HepG2 (cell line): ENCODE results near the gene BCAS1. TPM values are rescaled to one million over a fixed set of nuclear protein-coding genes. Genes with fewer than 3 reads are reported as not detected.

Experiments
- BORCS8-MEF2B ChIP-seq: sonication (generic); formaldehyde crosslinking; IDR thresholded peaks from 2 replicates; pipeline ENCODE4 v1.8.0; 2022; ENCODE audit warnings: mild to moderate bottlenecking, missing genetic modification reagents
- ERF ChIP-seq: IDR thresholded peaks from 2 replicates; pipeline ENCODE4 v1.6.1; 2018; ENCODE audit warnings: missing biosample characterization, missing genetic modification reagents
- FOXA1 ChIP-seq, 2 experiments: fragments of 450-650 bp in 1 of 2; sonication (generic) in 1 of 2; formaldehyde crosslinking in 1 of 2; IDR thresholded peaks; 2 replicates each; pipeline versions ENCODE4 v1.4.0 to v1.6.1; 2016 to 2020; ENCODE audit warnings: missing genetic modification reagents in 1 of 2
- HOXA3 ChIP-seq: sonication (generic); formaldehyde crosslinking; IDR thresholded peaks from 2 replicates; pipeline ENCODE4 v1.5.0; 2020; ENCODE audit warnings: missing genetic modification reagents
- MED1 ChIP-seq: sonication (generic); formaldehyde crosslinking; IDR thresholded peaks from 2 replicates; pipeline ENCODE4 v1.4.0; 2020; ENCODE audit warnings: missing genetic modification reagents
- NBN ChIP-seq: fragments of 450-650 bp; conservative IDR thresholded peaks from 2 replicates; pipeline ENCODE4 v1.6.1; 2017
- ZNF264 ChIP-seq: sonication (generic); formaldehyde crosslinking; IDR thresholded peaks from 2 replicates; pipeline ENCODE4 v1.4.0; 2020; ENCODE audit warnings: missing genetic modification reagents
- ZNF549 ChIP-seq: sonication (generic); formaldehyde crosslinking; IDR thresholded peaks from 2 replicates; pipeline ENCODE4 v1.5.0; 2020; ENCODE audit warnings: missing genetic modification reagents
- ZNF788 ChIP-seq: sonication (generic); formaldehyde crosslinking; IDR thresholded peaks from 2 replicates; pipeline ENCODE4 v1.5.0; 2020; ENCODE audit warnings: mild to moderate bottlenecking, missing genetic modification reagents, borderline replicate concordance
- polyA plus RNA-seq, 8 experiments: library from polyadenylated mRNA; depleted of rRNA in 3 of 8; stranded (reverse) in 7 of 8; unstranded in 1 of 8; fragments of >200 nt; fragmentation: Illumina TruSeq in 4 of 8; extraction: Trizol in 4 of 8; gene quantifications; 2 replicates each; pipeline versions ENCODE4 v1.2.1 to v1.2.3, GENCODE V29; 2011 to 2016; ENCODE audit warnings: low read depth in 4 of 8, missing spikeins in 1 of 8, mixed read lengths in 1 of 8; ENCODE audit not compliant: insufficient read depth in 1 of 8
- total RNA-seq, 5 experiments: library from RNA; depleted of rRNA; stranded (reverse); fragments of >200 nt; fragmentation: Illumina TruSeq; extraction: Trizol; gene quantifications; 2 replicates each; pipeline ENCODE4 v1.2.3, GENCODE V29; 2016; ENCODE audit warnings: low read depth in 1 of 5
- TF ChIP-seq, protein P1 (sequence below): sonication (generic); formaldehyde crosslinking; IDR thresholded peaks from 2 replicates; pipeline ENCODE4 v1.4.0; 2020; ENCODE audit warnings: missing genetic modification reagents
- TF ChIP-seq, protein P2 (sequence below): sonication (generic); formaldehyde crosslinking; IDR thresholded peaks from 2 replicates; pipeline ENCODE4 v1.5.0; 2020; ENCODE audit warnings: mild to moderate bottlenecking, missing genetic modification reagents
- TF ChIP-seq, protein P3 (sequence below): sonication (generic); formaldehyde crosslinking; IDR thresholded peaks from 2 replicates; pipeline ENCODE4 v1.4.0; 2020; ENCODE audit warnings: missing genetic modification reagents, low read depth, mild to moderate bottlenecking, borderline replicate concordance
- TF ChIP-seq, protein P4 (sequence below): sonication (generic); formaldehyde crosslinking; IDR thresholded peaks from 2 replicates; pipeline ENCODE4 v1.5.1; 2020; ENCODE audit warnings: mild to moderate bottlenecking, missing genetic modification reagents
- TF ChIP-seq, protein P5 (sequence below): sonication (generic); formaldehyde crosslinking; IDR thresholded peaks from 2 replicates; pipeline ENCODE4 v1.5.0; 2020; ENCODE audit warnings: missing genetic modification reagents
- TF ChIP-seq, protein P6 (sequence below): sonication (generic); formaldehyde crosslinking; IDR thresholded peaks from 2 replicates; pipeline ENCODE4 v1.4.0; 2020; ENCODE audit warnings: mild to moderate bottlenecking, low read depth, missing genetic modification reagents
- TF ChIP-seq, protein P7 (sequence below): sonication (generic); formaldehyde crosslinking; IDR thresholded peaks from 2 replicates; pipeline ENCODE4 v1.5.0; 2020; ENCODE audit warnings: mild to moderate bottlenecking, missing genetic modification reagents

BCAS1 gene
- total and polyA plus RNA-seq, 2 of the 13 experiments (the other 11 are each of a cell fraction or from before 2014, with no cell fraction given), result 0.55 to 0.91 TPM

DNA sequence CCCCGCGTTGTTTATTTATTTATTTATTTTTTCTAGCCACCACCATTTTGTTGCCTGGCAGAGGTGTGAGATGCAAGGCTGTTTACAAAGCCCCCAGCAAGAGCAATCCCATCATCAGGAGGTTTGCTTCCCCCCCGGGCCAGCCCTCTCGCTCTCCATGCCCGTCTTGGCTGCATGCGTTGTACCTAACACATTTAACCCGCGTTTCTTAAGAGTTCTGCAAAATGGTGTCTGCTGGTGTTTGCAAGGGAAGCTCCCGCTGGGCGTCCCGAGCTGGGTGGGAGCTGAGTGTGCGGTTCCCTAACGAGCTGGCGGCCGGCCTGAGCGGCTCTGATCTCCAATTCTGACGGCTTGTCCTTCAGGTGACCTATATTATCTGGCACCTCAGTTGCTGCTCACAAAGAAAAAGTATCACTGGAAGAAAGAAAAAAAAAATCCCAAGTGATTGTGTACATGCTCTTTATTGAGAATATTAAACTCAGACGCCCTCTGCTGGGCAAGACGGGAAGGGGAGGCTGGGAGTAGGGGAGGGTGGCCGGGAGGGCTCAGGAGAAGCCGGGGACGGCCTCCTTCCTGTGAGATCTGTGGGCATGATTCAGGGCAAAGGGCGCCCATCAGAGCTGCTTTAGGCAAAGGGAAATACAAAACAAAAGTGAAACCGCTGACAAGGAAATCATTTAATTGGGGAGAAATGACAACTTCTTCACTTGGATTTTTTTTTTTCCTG, 154.8 kb downstream of the BCAS1 start (continued):
- no peak; the same call in 1 of the 2 replicates for TF ChIP-seq ZNF788 (CRISPR knock-in tag)
- TF ChIP-seq, protein P1, sequence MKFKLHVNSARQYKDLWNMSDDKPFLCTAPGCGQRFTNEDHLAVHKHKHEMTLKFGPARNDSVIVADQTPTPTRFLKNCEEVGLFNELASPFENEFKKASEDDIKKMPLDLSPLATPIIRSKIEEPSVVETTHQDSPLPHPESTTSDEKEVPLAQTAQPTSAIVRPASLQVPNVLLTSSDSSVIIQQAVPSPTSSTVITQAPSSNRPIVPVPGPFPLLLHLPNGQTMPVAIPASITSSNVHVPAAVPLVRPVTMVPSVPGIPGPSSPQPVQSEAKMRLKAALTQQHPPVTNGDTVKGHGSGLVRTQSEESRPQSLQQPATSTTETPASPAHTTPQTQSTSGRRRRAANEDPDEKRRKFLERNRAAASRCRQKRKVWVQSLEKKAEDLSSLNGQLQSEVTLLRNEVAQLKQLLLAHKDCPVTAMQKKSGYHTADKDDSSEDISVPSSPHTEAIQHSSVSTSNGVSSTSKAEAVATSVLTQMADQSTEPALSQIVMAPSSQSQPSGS (CRISPR knock-in tag), result 0 out of 2 replicates have a peak, but pooled peaks have one; percentile 22
- peak; percentile 73 for TF ChIP-seq MED1
- TF ChIP-seq, protein P2, sequence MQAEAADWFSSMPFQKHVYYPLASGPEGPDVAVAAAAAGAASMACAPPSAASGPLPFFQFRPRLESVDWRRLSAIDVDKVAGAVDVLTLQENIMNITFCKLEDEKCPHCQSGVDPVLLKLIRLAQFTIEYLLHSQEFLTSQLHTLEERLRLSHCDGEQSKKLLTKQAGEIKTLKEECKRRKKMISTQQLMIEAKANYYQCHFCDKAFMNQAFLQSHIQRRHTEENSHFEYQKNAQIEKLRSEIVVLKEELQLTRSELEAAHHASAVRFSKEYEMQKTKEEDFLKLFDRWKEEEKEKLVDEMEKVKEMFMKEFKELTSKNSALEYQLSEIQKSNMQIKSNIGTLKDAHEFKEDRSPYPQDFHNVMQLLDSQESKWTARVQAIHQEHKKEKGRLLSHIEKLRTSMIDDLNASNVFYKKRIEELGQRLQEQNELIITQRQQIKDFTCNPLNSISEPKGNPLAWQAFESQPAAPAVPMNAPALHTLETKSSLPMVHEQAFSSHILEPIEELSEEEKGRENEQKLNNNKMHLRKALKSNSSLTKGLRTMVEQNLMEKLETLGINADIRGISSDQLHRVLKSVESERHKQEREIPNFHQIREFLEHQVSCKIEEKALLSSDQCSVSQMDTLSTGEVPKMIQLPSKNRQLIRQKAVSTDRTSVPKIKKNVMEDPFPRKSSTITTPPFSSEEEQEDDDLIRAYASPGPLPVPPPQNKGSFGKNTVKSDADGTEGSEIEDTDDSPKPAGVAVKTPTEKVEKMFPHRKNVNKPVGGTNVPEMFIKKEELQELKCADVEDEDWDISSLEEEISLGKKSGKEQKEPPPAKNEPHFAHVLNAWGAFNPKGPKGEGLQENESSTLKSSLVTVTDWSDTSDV (CRISPR knock-in tag), result no peak
- TF ChIP-seq ZNF264 (CRISPR knock-in tag), result no peak
- TF ChIP-seq, protein P3, sequence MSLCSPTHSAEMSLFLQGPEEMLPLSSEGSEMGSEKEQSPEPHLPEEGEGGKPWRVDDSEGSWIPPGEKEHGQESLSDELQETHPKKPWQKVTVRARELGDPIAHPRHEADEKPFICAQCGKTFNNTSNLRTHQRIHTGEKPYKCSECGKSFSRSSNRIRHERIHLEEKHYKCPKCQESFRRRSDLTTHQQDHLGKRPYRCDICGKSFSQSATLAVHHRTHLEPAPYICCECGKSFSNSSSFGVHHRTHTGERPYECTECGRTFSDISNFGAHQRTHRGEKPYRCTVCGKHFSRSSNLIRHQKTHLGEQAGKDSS (CRISPR knock-in tag), result peak; percentile 63
- TF ChIP-seq, protein P4, sequence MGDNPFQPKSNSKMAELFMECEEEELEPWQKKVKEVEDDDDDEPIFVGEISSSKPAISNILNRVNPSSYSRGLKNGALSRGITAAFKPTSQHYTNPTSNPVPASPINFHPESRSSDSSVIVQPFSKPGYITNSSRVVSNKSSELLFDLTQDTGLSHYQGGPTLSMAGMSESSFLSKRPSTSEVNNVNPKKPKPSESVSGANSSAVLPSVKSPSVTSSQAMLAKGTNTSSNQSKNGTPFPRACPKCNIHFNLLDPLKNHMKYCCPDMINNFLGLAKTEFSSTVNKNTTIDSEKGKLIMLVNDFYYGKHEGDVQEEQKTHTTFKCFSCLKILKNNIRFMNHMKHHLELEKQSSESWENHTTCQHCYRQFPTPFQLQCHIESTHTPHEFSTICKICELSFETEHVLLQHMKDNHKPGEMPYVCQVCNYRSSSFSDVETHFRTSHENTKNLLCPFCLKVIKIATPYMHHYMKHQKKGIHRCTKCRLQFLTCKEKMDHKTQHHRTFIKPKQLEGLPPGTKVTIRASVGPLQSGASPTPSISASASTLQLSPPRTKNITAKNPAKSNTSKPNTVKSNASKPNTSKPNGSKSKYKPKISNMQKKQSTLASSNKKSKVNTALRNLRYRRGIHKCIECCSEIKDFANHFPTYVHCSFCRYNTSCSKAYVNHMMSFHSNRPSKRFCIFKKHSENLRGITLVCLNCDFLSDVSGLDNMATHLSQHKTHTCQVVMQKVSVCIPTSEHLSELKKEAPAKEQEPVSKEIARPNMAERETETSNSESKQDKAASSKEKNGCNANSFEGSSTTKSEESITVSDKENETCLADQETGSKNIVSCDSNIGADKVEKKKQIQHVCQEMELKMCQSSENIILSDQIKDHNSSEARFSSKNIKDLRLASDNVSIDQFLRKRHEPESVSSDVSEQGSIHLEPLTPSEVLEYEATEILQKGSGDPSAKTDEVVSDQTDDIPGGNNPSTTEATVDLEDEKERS, result no peak; the same call in 1 of the 2 replicates
- peak; percentile 75 for TF ChIP-seq ERF
- no peak for TF ChIP-seq NBN
- no peak for TF ChIP-seq FOXA1 (IDR thresholded peaks at IDR 0.05)
- TF ChIP-seq FOXA1 (CRISPR knock-in tag; IDR thresholded peaks at IDR 0.05), result peak; percentile 32; the same call in 1 of the 2 replicates
- TF ChIP-seq, protein P5, sequence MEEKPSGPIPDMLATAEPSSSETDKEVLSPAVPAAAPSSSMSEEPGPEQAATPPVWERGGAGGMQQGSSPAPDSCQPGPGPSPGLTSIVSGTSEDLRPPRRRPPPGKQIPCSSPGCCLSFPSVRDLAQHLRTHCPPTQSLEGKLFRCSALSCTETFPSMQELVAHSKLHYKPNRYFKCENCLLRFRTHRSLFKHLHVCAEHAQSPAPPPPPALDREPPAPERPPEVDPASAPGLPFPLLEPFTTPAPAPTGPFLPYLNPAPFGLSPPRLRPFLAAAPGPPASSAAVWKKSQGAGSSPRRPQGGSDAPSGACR (CRISPR knock-in tag), result no peak
- peak; percentile 73 for TF ChIP-seq HOXA3
- no peak for TF ChIP-seq ZNF549 (CRISPR knock-in tag)
- TF ChIP-seq BORCS8-MEF2B, result peak; percentile 44; the same call in 1 of the 2 replicates
- TF ChIP-seq, protein P6, sequence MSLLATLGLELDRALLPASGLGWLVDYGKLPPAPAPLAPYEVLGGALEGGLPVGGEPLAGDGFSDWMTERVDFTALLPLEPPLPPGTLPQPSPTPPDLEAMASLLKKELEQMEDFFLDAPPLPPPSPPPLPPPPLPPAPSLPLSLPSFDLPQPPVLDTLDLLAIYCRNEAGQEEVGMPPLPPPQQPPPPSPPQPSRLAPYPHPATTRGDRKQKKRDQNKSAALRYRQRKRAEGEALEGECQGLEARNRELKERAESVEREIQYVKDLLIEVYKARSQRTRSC, result no peak
- TF ChIP-seq, protein P7, sequence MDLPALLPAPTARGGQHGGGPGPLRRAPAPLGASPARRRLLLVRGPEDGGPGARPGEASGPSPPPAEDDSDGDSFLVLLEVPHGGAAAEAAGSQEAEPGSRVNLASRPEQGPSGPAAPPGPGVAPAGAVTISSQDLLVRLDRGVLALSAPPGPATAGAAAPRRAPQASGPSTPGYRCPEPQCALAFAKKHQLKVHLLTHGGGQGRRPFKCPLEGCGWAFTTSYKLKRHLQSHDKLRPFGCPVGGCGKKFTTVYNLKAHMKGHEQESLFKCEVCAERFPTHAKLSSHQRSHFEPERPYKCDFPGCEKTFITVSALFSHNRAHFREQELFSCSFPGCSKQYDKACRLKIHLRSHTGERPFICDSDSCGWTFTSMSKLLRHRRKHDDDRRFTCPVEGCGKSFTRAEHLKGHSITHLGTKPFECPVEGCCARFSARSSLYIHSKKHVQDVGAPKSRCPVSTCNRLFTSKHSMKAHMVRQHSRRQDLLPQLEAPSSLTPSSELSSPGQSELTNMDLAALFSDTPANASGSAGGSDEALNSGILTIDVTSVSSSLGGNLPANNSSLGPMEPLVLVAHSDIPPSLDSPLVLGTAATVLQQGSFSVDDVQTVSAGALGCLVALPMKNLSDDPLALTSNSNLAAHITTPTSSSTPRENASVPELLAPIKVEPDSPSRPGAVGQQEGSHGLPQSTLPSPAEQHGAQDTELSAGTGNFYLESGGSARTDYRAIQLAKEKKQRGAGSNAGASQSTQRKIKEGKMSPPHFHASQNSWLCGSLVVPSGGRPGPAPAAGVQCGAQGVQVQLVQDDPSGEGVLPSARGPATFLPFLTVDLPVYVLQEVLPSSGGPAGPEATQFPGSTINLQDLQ, result no peak
